ENCODE measurements around the gene HDAC5.

DNA sequence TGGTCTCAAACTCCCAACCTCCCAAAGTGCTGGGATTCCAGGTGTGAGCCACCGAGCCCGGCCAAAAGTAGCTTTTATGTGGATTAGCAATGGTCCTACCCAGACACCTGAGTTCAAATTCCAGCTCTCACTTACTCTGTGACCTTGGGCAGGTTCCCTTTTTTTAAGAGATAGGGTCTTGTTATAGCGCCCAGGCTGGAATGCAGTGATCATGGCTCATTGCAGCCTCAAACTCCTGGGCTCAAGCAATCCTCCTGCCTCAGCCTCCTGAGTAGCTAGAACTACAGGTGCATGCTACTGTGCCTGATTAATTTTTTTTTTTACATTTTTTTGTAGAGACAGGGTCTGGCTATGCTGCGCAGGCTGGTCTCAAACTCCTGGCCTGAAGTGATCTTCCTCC lies 16.6 kb downstream of the HDAC5 start:
- TF ChIP-seq POLR2A (IDR thresholded peaks at IDR 0.05; ENCODE audit: control extremely low read depth in 1 of 2, low read depth in 2 of 2, low read length in 2 of 2) (no peak), ZNF274 (IDR thresholded peaks at IDR 0.05; ENCODE audit: borderline replicate concordance, extremely low read depth, low read length) (no peak), CTCF (IDR thresholded peaks at IDR 0.05; ENCODE audit: control extremely low read depth in 1 of 3, insufficient read depth in 1 of 3, low read depth in 1 of 3, low read length in 3 of 3) (no peak), ASH2L (IDR thresholded peaks at IDR 0.05; ENCODE audit: low read length) (no peak), EP300 (IDR thresholded peaks at IDR 0.05; ENCODE audit: borderline replicate concordance in 1 of 2, low read depth in 2 of 2, low read length in 2 of 2) (no peak)

Measured in H1 (cell line).